Measurements from ENCODE around the gene CPA5. TPM values are rescaled to one million over a fixed set of nuclear protein-coding genes. Genes with fewer than 3 reads are reported as not detected.

CPA5 gene
- polyA plus RNA-seq, 3 donors: not detected

GRCh38 chr7:130356876-130357611 is 12.4 kb downstream of the CPA5 start:
- H4K20me1 ChIP-seq (ENCODE audit: insufficient read depth, low read length): no peaks in the 10 kb centered on the region
- Mint-ChIP-seq H3K4me3 (no peak overlapping the region), H3K9me3 (peaks cover 8 to 27% (median 20%) of the 10 kb centered on the region in 7 donors), H3K27me3 (ENCODE audit: low read depth in 3 of 3) (peaks cover 0 to 2% (median 0%) of the 10 kb centered on the region in 3 donors), H3K27ac (no peak overlapping the region), H3K36me3 (no peaks in the 10 kb centered on the region), H3K4me1 (peaks cover 4% of the 10 kb centered on the region)
- H3K27me3 ChIP-seq (ENCODE audit: control insufficient read depth in 2 of 2, insufficient read depth in 2 of 2, low read length in 2 of 2): no peaks in the 10 kb centered on the region
- no peak overlapping the region for H3K4me3 ChIP-seq (replicated peaks in 1 of 3; ENCODE audit: low read depth in 2 of 3, low read length in 3 of 3)
- no peak for DNase-seq
- TF ChIP-seq CTCF (IDR thresholded peaks at IDR 0.05): no peak
- H3K4me1 ChIP-seq (ENCODE audit: control insufficient read depth in 1 of 2, insufficient read depth in 2 of 2, low read length in 2 of 2): no peaks in the 10 kb centered on the region
- peaks cover 20 to 26% of the 10 kb centered on the region in 2 donors for H3K9me3 ChIP-seq (replicated peaks in 1 of 2; ENCODE audit: control insufficient read depth in 1 of 2, insufficient read depth in 1 of 2, low read length in 2 of 2)
- H2AFZ ChIP-seq (ENCODE audit: insufficient read depth, low read depth, low read length, poor library complexity, severe bottlenecking): no peak overlapping the region
- no peaks in the 10 kb centered on the region for H3K36me3 ChIP-seq (replicated peaks in 1 of 2; ENCODE audit: control insufficient read depth in 1 of 2, insufficient read depth in 2 of 2, low read length in 2 of 2)
- intact Hi-C loops (cut with micrococcal nuclease): no loop called here
- WGBS (ENCODE audit: insufficient coverage): 64% methylated on average over 6 of the region's 16 CpGs
- no peak overlapping the region for H3K27ac ChIP-seq (ENCODE audit: low read depth in 1 of 2, low read length in 2 of 2)
- H3K4me2 ChIP-seq (replicated peaks; ENCODE audit: extremely low read depth, low read length, poor library complexity, severe bottlenecking): no peak overlapping the region
- H3K79me2 ChIP-seq (ENCODE audit: insufficient read depth, low read length): no peaks in the 10 kb centered on the region
- H3K9ac ChIP-seq (ENCODE audit: insufficient read depth, low read length, poor library complexity, severe bottlenecking): no peak overlapping the region

DNA sequence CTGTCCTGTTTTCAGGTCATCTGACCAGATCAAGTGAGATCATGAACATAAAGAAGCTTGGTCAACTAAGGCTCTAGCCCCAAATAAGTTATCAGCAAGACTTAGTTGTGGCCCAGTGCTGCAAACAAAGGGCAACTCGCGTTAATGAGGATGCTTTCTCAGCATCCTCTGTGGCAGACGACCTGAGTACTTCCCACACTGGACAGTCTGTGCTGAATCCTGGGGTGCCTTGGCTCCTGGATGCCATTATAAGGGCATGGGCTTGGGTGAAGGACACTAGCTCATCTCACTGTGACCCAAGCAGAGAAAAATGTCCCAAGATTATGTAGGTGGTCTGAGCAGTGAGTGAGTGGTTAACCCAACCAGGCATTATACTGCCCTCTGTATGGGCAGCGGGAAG is 13.9 kb downstream of the CPA5 start:
- peaks cover 4% of the 10 kb centered on the region for H3K4me1 Mint-ChIP-seq
- H3K79me2 ChIP-seq (ENCODE audit: insufficient read depth, low read length): no peaks in the 10 kb centered on the region
- no peak overlapping the region for H3K4me3 Mint-ChIP-seq

More for the DNA sequence above, 13.9 kb downstream of the CPA5 start:
- H3K9me3 ChIP-seq (replicated peaks in 1 of 2; ENCODE audit: control insufficient read depth in 1 of 2, insufficient read depth in 1 of 2, low read length in 2 of 2): peaks cover 20 to 26% of the 10 kb centered on the region in 2 donors
- H3K27ac ChIP-seq (ENCODE audit: low read depth in 1 of 2, low read length in 2 of 2): no peak overlapping the region
- no peak for DNase-seq
- no peak overlapping the region for H3K27ac Mint-ChIP-seq
- H3K36me3 ChIP-seq (replicated peaks in 1 of 2; ENCODE audit: control insufficient read depth in 1 of 2, insufficient read depth in 2 of 2, low read length in 2 of 2): no peaks in the 10 kb centered on the region
- H4K20me1 ChIP-seq (ENCODE audit: insufficient read depth, low read length): no peaks in the 10 kb centered on the region
- H3K9ac ChIP-seq (ENCODE audit: insufficient read depth, low read length, poor library complexity, severe bottlenecking): no peak overlapping the region
- H3K4me3 ChIP-seq (replicated peaks in 1 of 3; ENCODE audit: low read depth in 2 of 3, low read length in 3 of 3): no peak overlapping the region
- 100% methylated on average over 4 of the region's 4 CpGs for WGBS (ENCODE audit: insufficient coverage)
- no peaks in the 10 kb centered on the region for H3K27me3 ChIP-seq (ENCODE audit: control insufficient read depth in 2 of 2, insufficient read depth in 2 of 2, low read length in 2 of 2)
- peaks cover 0 to 2% (median 0%) of the 10 kb centered on the region in 3 donors for H3K27me3 Mint-ChIP-seq (ENCODE audit: low read depth in 3 of 3)
- intact Hi-C loops (cut with micrococcal nuclease): no loop called here
- H3K4me1 ChIP-seq (ENCODE audit: control insufficient read depth in 1 of 2, insufficient read depth in 2 of 2, low read length in 2 of 2): no peaks in the 10 kb centered on the region
- H3K9me3 Mint-ChIP-seq: peaks cover 8 to 27% (median 20%) of the 10 kb centered on the region in 7 donors
- TF ChIP-seq CTCF (IDR thresholded peaks at IDR 0.05): no peak
- H2AFZ ChIP-seq (ENCODE audit: insufficient read depth, low read depth, low read length, poor library complexity, severe bottlenecking): no peak overlapping the region
- H3K36me3 Mint-ChIP-seq: no peaks in the 10 kb centered on the region
- H3K4me2 ChIP-seq (replicated peaks; ENCODE audit: extremely low read depth, low read length, poor library complexity, severe bottlenecking): no peak overlapping the region
